NOMO-1 (cell line): ENCODE results near the gene MDFI.

ENCODE experiments used
- DNase-seq, 2 experiments: peaks; one replicate each; lab custom pipeline; 2025; ENCODE audit not compliant: unreplicated experiment in 2 of 2; lab: John Stamatoyannopoulos, UW

MDFI gene

GRCh38 chr6:41648070-41648585 lies 9.9 kb downstream of the MDFI start:
- DNase-seq: no peak

- no peak for DNase-seq
These were observed 10.7 kb downstream of the MDFI start for GRCh38 chr6:41648921-41649320.

- DNase-seq: no peak
These were observed 11.3 kb downstream of the MDFI start for GRCh38 chr6:41649596-41649995.

- DNase-seq: no peak
These were observed 11.9 kb downstream of the MDFI start for GRCh38 chr6:41650120-41650519.

- DNase-seq: no peak
These were observed 13.1 kb downstream of the MDFI start for GRCh38 chr6:41651246-41651961.

- DNase-seq: no peak
These were observed 13.8 kb downstream of the MDFI start for GRCh38 chr6:41651962-41652657.

GRCh38 chr6:41652866-41653652 lies 14.8 kb downstream of the MDFI start:
- no peak for DNase-seq

GRCh38 chr6:41653691-41654090 lies 15.4 kb downstream of the MDFI start:
- no peak for DNase-seq

GRCh38 chr6:41654151-41654697 lies 16.0 kb downstream of the MDFI start:
- no peak for DNase-seq

- DNase-seq: no peak
These were observed 16.5 kb downstream of the MDFI start for GRCh38 chr6:41654698-41655151.

- DNase-seq: no peak
These were observed 16.9 kb downstream of the MDFI start for GRCh38 chr6:41655176-41655575.

GRCh38 chr6:41655646-41656001 lies 17.4 kb downstream of the MDFI start:
- no peak for DNase-seq

GRCh38 chr6:41656002-41656691 lies 17.9 kb downstream of the MDFI start:
- no peak for DNase-seq

- DNase-seq: no peak
These were observed 19.1 kb downstream of the MDFI start for GRCh38 chr6:41657131-41658094.

- no peak for DNase-seq
These were observed 20.4 kb downstream of the MDFI start for GRCh38 chr6:41658636-41659035.

- DNase-seq: no peak
These were observed 21.7 kb downstream of the MDFI start for GRCh38 chr6:41659935-41660334.

- DNase-seq: no peak
These were observed 25.3 kb downstream of the MDFI start for GRCh38 chr6:41663568-41663967.

GRCh38 chr6:41664271-41664670 lies 26.0 kb downstream of the MDFI start:
- DNase-seq: no peak

- no peak for DNase-seq
These were observed 28.9 kb downstream of the MDFI start for GRCh38 chr6:41667195-41667594.
